ENCODE results near the gene OR14A16.

Gene OR14A16

DNA sequence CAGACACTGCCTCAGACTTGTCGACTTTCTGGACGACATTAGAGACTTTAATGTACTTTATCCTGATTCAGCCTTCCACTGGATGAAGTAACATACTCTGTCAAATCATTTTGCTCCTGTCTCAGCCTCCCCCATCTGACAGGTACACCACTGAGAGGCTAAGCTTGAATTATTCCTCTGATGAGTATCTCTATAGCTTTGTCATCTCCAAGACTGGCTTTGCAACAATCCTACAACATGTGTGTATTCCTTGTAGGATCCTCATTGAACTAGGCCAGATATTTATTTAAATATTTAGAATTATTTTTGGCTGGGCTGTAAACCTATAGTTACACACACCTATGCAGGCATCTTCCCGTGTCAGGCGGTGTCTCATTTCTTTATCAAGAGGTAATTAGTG lies 32.0 kb upstream of the OR14A16 start:
- TF ChIP-seq, protein P1, sequence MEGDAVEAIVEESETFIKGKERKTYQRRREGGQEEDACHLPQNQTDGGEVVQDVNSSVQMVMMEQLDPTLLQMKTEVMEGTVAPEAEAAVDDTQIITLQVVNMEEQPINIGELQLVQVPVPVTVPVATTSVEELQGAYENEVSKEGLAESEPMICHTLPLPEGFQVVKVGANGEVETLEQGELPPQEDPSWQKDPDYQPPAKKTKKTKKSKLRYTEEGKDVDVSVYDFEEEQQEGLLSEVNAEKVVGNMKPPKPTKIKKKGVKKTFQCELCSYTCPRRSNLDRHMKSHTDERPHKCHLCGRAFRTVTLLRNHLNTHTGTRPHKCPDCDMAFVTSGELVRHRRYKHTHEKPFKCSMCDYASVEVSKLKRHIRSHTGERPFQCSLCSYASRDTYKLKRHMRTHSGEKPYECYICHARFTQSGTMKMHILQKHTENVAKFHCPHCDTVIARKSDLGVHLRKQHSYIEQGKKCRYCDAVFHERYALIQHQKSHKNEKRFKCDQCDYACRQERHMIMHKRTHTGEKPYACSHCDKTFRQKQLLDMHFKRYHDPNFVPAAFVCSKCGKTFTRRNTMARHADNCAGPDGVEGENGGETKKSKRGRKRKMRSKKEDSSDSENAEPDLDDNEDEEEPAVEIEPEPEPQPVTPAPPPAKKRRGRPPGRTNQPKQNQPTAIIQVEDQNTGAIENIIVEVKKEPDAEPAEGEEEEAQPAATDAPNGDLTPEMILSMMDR (IDR thresholded peaks at IDR 0.05; ENCODE audit: borderline replicate concordance, insufficient read depth, low read depth, low read length) = no peak
- no peak overlapping the region for H3K4me3 ChIP-seq (ENCODE audit: low read depth, low read length)

DNA sequence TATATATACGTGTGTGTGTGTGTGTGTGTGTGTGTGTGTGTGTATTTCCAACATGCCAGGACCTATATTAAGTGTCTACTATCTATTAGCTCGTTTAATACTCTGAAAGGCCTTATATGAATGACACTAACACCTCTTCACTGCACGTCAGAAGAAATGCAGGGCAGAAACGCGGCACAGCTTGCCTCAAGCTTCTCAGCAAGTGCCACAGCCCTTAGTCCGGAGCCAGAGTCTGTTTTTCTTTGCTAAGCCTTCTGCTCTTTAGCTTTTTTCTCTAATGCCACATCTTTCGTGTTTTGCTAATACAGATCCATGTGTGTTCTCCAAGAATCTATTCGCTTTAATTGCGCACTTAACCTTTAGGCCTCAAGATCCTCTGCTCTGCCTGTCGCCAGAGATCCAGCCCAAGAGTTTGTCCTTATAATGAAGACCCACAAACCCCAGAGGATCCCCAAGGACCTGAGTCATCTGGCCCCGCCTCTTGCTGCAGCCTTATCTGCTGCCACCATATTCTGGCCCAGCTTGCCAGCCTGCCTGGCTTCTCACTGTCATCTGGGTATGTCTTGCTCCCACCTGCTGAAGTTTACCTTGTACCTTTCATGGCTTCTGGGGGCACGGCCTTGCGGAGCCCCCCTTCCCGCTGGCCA lies 31.1 kb upstream of the OR14A16 start:
- H3K4me3 ChIP-seq (ENCODE audit: low read depth, low read length) = no peak overlapping the region
- TF ChIP-seq, protein P1 (IDR thresholded peaks at IDR 0.05; ENCODE audit: borderline replicate concordance, insufficient read depth, low read depth, low read length) = no peak

GRCh38 chr1:247849616-247850015 lies 25.7 kb upstream of the OR14A16 start:
- H3K4me3 ChIP-seq (ENCODE audit: low read depth, low read length) = no peak overlapping the region
- TF ChIP-seq, protein P1 (IDR thresholded peaks at IDR 0.05; ENCODE audit: borderline replicate concordance, insufficient read depth, low read depth, low read length) = no peak

- TF ChIP-seq, protein P1 (IDR thresholded peaks at IDR 0.05; ENCODE audit: borderline replicate concordance, insufficient read depth, low read depth, low read length) = no peak
- no peak overlapping the region for H3K4me3 ChIP-seq (ENCODE audit: low read depth, low read length)
These were observed 24.4 kb upstream of the OR14A16 start for GRCh38 chr1:247848346-247848745.

DNA sequence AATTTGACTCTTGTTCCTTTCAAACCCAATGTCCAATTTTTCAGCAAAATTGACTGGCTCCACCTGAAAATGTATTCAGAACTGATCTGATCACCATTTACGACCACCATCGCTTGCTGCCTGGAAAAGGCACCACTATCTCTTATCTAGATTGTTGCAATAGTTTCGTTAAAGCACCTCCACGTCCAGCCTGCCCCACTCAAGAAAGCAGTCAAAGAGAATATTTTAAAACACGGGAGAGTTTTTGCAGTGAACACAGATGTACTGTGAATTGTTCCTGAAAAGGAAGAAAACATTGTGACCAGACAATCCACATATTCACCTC lies 21.7 kb upstream of the OR14A16 start:
- no peak overlapping the region for H3K4me3 ChIP-seq (ENCODE audit: low read depth, low read length)
- TF ChIP-seq, protein P1 (IDR thresholded peaks at IDR 0.05; ENCODE audit: borderline replicate concordance, insufficient read depth, low read depth, low read length) = no peak

- H3K4me3 ChIP-seq (ENCODE audit: low read depth, low read length) = no peak overlapping the region
These were observed 21.2 kb upstream of the OR14A16 start for GRCh38 chr1:247845011-247845692.

More at GRCh38 chr1:247845011-247845692, 21.2 kb upstream of the OR14A16 start:
- TF ChIP-seq, protein P1 (IDR thresholded peaks at IDR 0.05; ENCODE audit: borderline replicate concordance, insufficient read depth, low read depth, low read length) = no peak

Data from GM12875 (cell line).